ENCODE data around the gene CCL2.

The CCL2 gene

GRCh38 chr17:34290586-34290985 lies 35.5 kb downstream of the CCL2 start:
- TF ChIP-seq, protein P1, sequence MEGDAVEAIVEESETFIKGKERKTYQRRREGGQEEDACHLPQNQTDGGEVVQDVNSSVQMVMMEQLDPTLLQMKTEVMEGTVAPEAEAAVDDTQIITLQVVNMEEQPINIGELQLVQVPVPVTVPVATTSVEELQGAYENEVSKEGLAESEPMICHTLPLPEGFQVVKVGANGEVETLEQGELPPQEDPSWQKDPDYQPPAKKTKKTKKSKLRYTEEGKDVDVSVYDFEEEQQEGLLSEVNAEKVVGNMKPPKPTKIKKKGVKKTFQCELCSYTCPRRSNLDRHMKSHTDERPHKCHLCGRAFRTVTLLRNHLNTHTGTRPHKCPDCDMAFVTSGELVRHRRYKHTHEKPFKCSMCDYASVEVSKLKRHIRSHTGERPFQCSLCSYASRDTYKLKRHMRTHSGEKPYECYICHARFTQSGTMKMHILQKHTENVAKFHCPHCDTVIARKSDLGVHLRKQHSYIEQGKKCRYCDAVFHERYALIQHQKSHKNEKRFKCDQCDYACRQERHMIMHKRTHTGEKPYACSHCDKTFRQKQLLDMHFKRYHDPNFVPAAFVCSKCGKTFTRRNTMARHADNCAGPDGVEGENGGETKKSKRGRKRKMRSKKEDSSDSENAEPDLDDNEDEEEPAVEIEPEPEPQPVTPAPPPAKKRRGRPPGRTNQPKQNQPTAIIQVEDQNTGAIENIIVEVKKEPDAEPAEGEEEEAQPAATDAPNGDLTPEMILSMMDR (IDR thresholded peaks at IDR 0.05; ENCODE audit: low read depth, low read length): no peak
- DNase-seq (ENCODE audit: low read depth, low spot score): no peak
- H3K4me3 ChIP-seq (ENCODE audit: low read depth, low read length): no peak overlapping the region
- in situ Hi-C loops (cut with HindIII; ENCODE audit: low sequenced_read_pairs): no loop called here

DNA sequence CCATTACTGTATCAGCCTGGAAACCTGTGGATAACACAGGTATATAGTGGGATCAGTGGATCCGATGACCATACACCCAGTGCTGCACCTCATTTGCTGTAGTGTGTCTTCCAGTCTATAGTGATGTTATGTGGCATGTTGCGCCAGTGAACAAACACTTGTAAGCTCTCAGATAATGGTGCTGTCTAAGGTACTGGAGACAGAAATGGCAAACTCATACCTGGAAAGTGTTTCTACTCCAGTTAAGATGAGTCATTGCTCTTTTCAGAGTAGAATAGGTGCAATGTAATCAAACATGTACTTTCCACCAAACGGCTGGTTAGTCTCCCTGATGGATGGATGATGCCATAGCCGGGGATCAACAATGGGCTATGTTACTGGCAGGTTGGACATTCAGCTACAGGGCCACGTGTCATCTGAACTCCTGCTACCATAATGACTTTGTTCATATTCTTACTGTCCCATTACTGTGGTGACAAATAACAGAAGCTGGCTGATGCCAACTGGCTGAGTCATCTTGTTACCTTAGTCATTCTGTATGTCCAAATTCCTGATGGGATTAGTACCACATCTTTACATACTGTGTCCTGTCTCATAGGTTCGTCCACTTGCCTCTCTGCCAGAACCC lies 36.8 kb downstream of the CCL2 start:
- in situ Hi-C loops (cut with HindIII; ENCODE audit: low sequenced_read_pairs): no loop called here
- DNase-seq (ENCODE audit: low read depth, low spot score): no peak
- H3K4me3 ChIP-seq (ENCODE audit: low read depth, low read length): no peak overlapping the region
- TF ChIP-seq, protein P1 (IDR thresholded peaks at IDR 0.05; ENCODE audit: low read depth, low read length): no peak

- no peak overlapping the region for H3K4me3 ChIP-seq (ENCODE audit: low read depth, low read length)
- no peak for DNase-seq (ENCODE audit: low read depth, low spot score)
- TF ChIP-seq, protein P1 (IDR thresholded peaks at IDR 0.05; ENCODE audit: low read depth, low read length): no peak
- in situ Hi-C loops (cut with HindIII; ENCODE audit: low sequenced_read_pairs): no loop called here
Observed at GRCh38 chr17:34299027-34299426, 43.9 kb downstream of the CCL2 start.

DNA sequence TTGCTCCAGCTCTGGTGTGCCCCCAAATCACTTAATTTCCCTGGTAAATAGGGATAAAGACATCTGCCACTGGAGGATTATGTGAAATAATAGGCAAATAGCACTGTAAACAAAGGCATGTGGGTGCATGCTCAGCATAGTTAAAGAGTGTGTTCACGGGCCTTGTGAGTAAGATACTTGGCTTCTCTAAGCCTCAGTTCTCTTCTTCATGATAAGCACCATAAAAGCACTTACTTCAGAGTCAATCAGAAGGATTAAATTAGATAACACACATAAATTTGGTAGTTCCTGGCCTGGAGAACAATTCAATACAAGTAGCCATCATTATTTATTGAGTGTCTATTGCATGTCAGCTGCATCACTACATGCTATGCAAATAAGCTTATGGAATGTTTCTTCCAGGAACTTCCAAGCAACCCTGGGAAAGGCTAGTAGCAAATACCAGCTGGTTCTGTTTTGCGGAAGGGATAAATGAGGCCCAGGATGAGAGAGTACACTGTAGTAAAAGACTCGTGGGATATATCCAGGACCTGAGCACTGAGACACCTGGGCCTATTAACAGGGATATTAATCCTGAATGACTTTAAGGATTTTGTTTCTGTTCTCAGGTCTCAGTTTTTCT lies 45.0 kb downstream of the CCL2 start:
- in situ Hi-C loops (cut with HindIII; ENCODE audit: low sequenced_read_pairs): no loop called here
- DNase-seq (ENCODE audit: low read depth, low spot score): peak; percentile 56
- H3K4me3 ChIP-seq (ENCODE audit: low read depth, low read length): no peak overlapping the region
- TF ChIP-seq, protein P1 (IDR thresholded peaks at IDR 0.05; ENCODE audit: low read depth, low read length): no peak

DNA sequence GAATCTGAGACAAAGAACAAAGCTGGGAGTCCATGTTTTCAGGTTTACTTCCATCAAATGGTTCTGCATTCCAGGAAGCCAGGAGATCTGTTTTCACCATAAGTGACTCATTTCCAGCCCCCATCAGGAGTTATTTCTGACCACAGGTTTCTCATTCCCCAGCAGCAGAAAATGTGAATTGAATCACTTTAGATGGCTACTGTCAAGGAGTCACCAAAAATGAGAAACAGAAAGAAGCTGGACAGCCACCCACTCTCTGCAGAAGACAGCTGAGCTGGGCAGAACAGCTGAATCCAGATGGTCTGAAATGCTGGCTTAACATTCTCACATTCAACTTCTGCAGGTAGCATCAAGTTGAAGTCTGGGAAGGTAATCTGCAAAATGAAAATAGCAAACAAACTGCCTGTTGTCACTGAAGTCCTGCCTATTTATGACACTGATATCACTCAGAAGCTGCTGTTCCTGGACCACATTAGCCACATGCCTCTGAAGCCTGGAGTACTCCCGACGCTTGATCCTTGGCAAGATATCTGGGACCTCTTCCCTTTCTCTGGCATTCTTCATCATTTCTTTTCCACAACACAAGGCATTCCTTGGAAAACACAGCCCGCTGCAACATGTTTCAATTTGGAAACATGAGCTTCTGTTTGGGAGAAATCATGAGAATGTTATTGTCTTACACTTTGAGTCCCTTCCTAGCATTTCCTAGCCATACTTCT lies 45.7 kb downstream of the CCL2 start:
- no peak overlapping the region for H3K4me3 ChIP-seq (ENCODE audit: low read depth, low read length)
- DNase-seq (ENCODE audit: low read depth, low spot score): peak; percentile 72
- in situ Hi-C loops (cut with HindIII; ENCODE audit: low sequenced_read_pairs): no loop called here
- TF ChIP-seq, protein P1 (IDR thresholded peaks at IDR 0.05; ENCODE audit: low read depth, low read length): no peak

DNA sequence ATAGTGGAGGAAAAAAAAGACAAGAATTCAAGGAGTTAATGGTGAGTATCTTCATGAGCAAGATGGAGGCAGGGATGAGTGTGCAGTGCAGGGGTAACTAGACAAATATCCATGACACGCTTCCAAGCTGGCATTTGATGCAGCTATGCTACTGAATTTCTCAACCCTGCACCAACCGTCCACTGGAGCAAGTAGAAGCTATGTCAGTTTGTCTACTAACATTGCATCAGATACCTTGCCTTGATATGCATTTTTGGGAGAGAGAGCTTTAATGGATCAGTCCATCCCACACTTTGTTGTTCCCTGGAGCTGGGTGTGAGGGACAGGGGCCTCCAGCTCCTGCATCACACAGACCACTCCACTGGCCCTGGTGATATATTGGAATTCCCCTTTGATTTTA lies 46.9 kb downstream of the CCL2 start:
- DNase-seq (ENCODE audit: low read depth, low spot score): no peak
- H3K4me3 ChIP-seq (ENCODE audit: low read depth, low read length): no peak overlapping the region
- in situ Hi-C loops (cut with HindIII; ENCODE audit: low sequenced_read_pairs): no loop called here
- TF ChIP-seq, protein P1 (IDR thresholded peaks at IDR 0.05; ENCODE audit: low read depth, low read length): no peak
